Measurements from ENCODE around the gene KCNN3.

The KCNN3 gene

DNA sequence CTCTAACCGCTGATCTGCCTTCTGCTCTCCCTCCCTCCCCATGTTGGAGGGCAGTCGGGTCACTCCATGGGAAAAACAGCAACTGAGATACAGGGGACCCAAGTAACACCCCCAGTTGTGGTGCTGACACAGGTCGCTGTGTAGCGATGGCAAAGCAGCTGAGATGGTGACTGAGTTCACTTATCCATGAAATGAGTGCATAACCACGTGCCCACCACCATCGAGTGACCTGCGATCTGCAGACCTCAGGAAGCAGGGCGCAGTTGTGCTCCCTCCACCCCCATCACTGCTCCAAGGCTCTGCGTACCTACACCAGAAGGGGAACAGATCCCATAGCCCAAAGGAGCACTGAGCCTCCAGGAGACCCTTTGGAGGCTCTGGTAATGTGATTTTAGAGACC is 31.1 kb downstream of the KCNN3 start:
- no peak for DNase-seq

DNA sequence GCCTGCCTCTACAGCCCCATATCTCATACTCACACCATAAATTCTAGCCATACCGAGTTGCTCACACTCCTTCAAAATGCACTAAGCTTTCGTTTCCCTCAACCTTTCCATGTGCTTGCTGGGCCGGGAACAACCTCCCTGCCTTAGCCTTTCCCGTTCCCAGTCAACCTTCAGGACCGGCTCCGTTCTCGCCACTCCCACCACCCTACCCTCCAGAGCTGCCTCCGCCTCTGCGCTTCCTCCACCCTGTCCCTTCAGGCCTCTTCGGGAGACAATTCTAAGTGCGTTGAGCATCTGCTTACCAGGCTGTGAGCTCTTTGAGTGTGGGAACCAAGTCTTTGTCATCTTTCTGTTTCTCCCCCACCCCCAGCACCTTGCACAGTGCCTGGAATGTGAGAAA is 31.6 kb downstream of the KCNN3 start:
- no peak for DNase-seq

DNA sequence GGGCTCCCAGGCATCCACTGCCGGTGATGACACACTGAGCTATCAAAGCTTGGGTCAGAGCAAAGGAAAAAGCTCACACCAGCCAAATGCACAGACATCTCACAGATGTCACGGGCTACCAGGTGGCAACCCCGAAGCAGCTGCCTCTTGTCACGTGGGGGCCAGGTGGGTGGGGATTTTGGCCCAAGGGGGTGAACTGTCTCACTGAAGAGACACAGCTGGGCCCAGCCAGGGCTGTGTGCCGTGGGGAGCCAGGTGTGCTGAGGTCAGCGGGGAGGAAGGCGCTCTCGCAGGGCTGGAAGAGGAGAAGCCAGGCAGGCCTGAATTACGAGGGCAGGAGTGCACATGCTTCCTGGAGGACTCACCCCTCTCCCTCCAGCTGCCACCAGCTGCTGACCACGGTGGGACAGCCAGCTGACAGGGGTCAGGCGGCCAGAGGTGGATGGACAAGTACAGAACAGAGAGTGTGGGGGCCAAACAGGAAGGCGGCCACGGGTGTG is 32.4 kb downstream of the KCNN3 start:
- DNase-seq: no peak

DNA sequence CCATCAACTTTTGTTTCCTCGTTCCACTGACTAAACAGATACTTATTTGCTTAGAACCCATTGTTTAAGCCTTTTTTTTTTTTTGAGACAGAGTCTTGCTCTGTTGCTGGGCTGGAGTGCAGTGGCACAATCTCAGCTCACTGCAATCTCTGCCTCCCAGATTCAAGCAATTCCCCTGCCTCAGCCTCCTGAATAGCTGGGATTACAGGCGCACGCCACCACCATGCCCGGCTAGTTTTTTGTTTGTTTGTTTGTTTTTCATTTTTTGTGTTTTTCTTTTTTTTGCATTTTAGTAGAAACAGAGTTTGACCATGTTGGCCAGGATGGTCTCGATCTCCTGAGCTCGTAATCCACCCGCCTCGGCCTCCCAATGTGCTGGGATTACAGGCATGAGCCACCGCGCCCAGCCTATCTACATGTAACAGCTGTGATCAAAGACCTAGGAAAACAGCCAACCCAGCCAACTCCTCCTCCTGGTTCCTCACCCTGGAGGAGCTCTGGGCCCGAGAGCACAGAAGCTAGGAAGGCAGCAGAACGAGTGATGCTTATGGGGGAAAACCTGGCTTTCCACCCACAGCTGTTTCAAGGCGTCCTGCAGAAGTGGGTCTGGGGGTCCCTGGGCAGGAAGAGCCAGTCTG is 32.9 kb downstream of the KCNN3 start:
- no peak for DNase-seq

DNA sequence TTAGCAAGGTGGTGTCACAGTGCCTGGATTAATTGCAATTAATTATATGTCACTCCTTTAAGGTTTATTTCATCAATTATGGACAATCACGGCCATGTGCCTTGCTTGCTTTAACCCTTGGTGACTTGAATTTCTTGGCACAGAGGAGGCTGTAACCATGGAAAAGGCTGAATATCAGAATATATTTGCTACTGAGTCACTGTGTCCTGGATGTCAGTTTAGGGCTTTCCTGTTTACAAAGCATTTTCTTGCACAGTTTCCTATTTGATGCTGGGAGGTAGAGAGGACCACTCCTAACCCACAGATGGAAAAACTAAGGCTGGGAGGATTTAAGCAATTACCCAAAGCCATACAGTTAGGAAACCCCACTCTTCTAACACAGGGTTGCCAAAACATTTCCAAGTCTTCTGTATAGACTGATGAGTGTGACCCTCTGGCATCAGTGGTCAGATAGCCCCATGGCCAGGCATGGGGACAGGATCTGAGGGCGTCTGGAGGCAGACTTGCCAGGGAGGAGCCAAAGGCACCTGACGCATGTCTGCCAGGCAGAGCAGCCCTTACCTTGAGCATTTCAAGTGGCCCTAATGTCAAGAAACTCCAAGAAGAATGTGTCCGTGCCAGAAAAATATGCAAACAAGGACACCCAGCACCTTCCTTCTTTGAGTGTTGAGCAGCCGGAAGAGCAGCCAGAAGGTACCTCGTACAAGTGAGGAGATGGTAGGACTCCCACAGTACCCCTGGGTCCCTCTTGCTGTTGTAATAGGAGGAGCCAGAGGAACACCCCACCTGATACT is 34.4 kb downstream of the KCNN3 start:
- DNase-seq: no peak

DNA sequence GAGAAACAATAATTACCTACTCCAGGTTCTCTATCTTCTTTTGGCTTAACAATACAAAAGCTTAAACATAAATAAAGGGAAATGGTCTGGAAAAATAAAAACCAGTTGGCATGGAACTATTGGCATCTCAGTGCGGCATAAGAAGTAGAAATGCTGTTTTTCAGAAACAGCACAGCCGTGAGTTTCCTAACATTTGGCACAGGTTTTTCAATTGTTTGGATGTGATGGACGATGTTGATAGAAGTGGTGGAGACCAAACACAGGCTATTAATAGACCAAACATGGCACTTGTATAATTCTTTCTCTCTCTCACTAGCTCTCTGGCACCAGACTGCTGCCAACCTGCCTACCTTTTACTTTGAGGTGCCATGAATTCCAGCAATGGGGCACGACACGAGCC is 36.2 kb downstream of the KCNN3 start:
- DNase-seq: no peak

DNA sequence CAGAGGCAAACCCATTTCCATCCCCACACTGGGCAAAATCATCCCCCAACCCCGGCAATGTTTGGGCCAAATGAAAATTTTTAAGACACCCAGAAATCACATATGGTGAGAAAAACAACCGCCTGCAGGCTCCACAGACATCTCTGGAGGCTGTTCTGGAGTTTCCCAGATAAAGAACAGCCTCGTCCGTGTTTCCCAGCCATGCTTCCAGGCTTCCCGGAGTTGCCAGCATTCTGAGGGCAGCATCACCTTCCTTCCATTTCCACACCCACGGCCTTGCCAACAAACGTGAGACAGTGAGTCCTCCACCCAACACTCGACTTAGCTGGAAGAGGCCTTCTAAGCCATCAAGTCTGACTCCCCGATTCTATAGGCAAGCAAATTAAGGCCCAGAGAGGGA is 36.9 kb downstream of the KCNN3 start:
- DNase-seq: no peak

DNA sequence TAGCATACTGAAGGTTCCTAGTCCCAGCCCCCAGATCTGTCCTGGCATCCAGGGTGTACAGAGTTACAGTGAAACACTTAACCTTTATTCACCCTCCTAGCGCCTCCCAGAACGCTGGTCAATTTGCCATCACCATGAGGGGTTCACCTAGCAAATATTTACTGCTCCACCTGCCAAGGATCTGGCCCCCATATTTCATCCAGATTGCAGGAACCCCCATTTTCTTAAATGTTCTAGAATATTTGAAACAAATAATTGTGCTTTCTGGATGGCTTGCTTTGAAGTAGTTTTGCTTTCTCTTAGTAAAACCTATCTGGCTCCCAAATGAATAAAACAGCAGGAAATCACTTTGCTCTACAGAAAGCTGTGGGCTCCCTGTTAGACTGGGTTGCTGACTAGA is 37.7 kb downstream of the KCNN3 start:
- no peak for DNase-seq

DNA sequence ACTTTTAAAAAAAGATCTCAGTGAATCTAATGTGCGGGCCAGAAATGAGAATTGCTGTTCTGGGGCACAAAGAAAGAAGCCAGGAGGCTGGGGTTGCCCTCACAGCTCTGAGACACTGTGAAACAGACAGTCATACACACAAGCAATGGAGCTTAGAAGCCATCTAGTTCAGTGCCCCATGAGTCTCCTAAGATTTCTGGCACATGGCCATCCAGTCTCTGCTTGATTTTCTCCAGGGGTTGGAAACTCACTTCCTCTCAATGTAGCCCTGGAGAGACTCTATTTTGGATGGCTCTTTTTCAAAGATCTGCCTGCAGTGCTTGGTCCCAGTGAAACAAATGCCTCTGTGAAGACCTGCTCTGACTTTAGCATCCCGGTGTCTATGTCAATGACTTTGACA is 38.6 kb downstream of the KCNN3 start:
- no peak for DNase-seq

DNA sequence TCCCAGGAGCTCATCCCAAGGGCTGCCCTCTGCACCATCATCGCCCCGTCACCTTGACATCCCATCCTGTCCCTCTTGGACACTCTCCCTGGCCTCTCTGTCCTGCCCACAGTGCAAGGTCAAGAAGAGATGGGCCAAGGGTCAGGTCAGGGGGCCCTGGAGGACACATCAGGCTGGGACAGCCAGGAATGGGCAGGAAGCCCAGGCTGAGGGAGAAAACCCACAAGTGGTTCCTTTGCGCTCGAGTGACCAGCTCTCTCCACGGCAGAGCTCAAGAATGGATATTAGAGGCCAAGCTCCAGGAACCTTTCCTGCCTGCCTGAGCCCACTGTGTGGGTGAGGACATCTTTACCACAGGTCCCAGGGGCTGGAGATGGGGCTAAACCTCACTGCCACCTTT is 41.0 kb downstream of the KCNN3 start:
- no peak for DNase-seq

DNA sequence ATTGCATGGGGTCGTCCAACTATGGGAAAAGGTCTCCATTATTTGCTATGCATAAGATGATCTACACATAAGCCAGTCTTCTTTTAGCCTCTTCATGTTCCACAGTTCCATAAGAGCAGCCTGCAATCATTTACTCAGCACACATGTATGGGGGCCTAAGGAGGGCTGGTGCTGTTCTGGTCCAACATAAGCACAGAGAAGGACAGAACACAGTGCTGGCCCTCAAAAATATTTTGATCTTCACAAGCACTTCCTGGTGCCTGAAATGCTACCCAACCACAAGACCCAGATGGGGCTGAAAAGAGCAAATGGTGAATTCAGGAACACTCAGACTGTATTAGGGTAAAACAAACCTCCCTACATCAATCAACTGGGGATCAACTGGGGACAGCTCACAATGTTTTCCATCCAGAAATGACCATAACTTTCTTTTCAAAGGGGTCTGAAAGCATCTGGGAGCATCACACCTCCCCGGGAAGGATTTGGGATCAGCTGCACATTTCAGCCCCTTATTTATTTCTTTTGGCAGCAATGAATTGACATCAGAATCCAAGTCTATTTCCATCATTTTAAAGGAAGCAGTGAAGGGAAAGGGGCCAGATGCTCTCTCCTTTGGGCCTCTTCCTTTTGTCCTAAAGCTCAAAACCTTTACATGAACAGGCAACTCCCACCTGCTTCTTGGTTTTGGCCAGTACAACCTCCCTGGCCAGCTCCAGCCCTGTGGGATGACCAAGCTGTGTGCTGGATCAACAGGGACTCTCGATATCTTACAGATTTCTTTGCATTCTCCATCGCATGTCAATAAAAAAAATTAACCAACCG is 45.7 kb downstream of the KCNN3 start:
- DNase-seq: no peak

DNA sequence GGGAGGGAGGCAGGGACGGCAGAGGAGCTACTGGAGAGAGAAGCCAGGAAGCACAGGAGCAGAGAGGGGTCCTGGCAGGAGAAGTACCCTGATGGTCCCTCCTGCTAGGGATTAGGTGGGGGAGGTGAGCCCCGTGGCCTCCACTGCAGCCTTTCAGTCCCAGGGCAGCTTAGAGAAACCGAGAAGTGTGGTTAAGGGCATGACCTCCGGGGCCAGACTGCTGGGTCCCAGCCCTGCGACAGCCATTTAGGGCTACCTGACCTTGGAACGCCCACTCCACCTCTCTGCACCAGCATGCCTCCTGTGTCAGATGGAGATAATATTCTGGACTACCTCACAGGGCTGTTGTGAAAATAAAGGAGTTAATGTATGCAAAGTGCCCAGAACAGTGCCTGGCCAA is 47.4 kb downstream of the KCNN3 start:
- DNase-seq: no peak

DNA sequence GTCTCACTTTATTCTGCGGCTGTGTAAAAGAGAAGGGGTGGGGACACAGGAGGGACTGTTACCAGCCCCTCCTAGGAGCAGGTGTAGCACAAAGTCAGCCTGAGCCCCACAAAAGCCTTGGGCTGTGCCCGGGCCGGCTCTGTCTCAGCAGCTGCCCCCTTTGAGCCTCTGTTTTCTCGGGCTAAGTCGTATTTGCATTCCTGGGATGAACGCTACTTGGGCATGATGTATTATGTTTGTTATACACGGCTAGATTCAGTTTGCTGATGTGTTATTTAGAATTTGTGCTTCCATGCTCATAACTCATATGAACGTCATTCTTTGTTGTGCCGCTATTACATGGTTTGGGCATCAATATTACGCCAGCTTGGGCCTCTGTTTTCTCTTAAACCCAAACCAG is 47.8 kb downstream of the KCNN3 start:
- DNase-seq: no peak

DNA sequence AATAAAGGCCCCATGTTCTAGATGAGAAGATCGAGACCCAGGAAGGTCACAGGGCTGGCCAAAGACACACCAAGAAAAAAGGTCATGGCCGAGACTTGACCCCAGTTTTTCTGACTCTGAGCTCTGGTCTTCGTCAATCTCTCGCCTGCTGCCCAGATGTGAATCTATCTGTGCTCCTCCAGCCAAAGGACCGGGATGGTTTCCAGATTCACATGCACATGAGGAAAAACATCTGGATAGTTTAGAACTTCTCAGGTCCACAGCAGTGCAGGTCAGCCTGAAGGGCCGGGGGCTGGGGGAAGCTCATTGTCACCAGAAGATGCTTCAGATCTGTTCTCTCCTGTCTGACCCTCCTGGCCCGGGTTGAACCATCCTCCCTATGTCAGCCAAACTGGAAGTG is 49.0 kb downstream of the KCNN3 start:
- no peak for DNase-seq

DNA sequence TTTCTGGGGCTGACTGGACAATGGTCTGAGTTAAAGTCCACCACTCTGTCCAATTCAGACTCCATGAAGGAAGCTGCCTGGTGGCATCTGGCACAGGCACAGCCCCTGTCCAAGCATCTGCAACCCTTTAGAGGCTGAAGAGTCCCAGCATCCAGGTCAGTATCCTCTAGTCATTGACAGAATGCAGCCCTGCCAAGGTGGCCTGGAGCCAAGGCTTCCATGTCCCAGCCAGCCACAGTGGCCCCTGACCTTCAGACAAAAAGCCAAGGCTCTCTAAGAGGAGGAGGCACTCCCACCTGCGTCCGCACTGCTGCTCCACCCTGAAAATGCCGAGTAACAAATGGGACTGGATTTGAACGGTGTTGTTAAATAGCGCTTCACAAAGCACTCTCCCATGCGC is 49.4 kb downstream of the KCNN3 start:
- no peak for DNase-seq

DNA sequence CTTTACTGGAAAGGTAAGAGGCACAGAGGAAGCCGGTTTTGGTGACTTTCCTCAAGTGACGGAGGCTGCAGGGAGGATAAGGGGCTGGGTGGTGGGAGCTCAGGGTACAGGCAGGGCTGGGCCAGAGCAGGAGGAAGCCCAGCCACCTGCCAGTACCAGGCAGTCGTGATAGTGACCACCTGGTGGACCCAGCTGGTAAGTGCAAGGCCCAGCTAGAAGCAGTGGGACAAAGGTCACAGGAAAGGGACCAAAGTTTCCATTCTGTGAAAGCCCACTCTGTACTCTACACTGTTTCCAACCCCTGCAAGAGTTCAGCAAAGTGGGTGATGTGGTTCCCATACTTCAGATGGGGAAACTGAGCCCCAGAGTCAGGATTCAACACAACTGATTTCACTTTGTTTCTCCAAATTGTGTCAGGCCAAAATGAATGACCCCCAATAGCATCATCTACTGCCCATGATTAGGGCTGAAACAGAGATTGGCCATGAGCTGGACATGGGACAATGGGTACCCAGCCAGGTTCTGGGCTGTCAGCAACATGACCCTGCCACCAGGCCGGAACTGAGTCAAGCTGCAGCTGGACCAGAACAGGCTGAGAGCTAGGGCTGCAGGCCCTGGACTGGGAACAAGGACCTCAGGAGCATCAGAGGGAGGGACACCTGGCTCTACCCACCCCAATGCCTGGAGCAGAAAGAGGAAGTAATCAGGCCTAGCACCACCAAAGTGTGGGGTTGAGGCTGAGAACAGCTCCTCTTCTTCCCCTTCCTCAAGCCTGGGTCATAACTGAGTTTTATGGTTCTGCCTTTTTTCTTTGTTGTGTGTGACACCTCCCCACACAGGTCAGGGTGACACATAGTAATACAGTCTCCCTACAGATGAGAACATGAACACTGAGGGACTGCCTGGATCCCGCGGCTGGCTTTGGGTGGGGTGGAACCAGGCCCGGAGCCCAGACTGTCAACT is 50.2 kb downstream of the KCNN3 start:
- peak; percentile 19 for DNase-seq

DNA sequence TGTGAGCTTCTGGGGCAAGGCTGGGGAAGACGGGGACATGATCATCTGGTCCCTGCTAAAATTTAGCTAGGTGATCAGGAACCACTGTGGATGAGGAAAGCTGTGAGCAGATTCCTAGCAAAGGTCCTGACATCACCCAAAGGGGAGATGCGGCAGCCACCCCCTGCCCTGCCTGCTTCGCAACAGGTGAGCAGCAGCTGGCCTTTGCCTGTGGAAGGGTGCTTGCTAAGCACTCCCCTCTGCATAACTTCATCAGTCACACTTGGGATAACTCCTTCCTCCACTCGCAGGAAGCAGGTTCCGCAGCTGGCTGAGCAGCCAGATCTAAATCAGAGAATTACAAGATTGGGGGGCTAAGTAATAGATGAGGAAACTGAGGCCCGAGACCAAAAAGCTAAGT is 51.2 kb downstream of the KCNN3 start:
- no peak for DNase-seq

DNA sequence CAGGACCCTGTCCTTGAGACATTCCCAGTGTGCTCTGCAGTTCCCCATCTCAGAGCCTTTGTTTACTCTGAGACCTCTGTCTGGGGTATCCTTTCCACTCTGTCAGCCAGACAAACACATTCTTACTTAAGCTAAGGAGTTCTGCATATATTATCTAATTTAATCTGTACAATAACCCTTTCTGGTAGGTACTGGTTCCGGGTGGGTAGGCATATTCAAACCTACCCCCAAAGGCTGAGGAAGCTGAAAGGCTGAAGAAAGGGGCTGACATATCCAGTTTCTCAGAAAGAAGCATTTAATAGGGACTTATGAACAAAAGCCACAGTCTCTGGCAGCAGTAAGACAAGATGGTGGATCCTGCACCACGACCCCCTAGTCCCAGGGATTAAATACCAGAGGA is 53.1 kb downstream of the KCNN3 start:
- DNase-seq: no peak

DNA sequence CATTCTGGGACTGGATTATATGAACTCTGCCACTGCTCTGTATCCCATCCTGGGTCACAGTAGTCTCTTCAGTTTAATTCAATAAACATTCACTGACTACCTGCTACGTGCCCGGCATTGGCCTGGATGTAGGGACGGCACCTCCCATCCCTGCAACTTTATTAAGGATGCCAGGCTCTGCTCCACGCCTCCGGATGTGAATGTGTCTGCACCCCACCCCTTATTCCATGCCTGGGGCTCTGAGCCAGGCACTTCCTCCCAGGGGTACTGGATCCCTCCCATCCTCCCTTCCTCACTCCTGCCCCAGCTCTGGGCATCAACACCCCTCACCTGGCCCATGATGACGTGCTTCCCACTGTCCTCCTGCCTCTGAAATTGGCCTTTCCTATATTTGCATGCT is 53.7 kb downstream of the KCNN3 start:
- DNase-seq: no peak

DNA sequence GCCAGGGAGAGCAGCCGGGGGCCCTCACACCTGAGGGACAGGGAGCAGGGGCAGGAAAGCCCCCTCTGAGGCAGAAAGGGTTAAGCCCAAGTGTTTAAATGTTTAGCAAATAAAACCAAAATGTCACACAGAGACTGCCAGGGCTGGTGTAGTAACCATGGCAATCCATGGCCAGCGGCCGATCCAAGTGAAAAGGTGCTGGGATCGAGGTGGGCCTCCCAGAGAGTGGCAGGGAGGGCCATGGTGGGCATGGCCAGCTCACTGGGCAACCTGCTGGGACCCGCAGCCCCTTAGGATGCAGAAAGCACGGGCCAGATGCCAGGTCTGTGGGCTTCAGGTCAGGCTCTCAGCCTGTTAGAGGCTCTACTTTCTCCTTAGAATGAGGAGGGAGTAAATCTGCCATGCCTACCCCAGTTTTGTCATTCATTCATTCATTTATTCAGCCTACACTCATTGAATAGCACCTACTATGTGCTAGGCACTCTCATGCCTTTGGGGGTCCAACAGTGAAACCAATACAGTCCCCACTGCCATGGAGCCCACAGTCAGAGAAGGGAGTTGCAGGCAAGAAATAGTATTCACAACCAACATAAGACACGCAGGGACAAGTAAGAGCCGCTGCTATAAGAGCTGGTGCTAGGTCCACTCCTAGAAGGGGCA is 56.1 kb downstream of the KCNN3 start:
- DNase-seq: no peak

DNA sequence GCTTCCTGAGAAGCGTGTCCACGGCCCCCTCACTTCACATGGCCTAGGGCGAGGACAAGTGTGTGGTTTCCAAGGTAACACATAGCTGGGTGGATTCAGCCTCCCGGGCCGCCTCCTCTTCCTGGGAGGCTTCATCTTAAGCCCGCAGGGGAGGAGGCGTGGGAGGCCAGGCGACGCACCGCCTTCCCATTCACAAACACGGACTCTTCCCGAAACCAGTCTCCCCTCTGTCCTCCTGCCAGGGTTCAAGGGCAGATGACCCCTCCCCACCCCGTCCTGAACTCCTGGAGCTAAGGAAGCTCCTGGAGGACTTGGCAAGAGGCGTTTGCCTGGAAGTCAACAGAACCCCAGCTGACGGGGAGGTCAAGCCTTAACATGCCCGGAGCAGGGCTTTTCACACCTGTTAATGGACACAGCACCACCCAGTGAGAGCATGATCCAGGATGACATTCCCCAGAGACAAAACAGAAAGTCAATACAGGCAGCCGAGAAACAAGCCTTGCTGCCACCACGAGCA is 56.7 kb downstream of the KCNN3 start:
- no peak for DNase-seq

DNA sequence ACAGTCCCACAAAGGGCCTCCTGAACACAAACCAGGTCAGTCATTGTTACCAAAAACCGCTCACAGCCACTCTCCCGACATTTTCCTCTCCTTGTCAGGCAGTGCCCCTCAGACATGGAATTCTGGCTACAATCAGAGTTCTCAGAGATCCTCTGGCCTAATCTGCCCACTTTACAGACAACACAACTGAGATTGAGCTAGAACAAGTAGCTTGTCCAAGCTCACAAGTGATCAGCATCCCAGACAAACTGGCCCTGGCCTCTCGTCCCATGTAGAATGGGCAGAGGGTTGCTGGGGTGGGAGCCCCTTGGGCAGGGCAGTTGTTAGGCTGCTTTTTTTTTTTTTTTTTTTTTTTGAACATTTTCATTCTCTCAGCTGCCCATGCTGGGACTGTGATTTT is 57.2 kb downstream of the KCNN3 start:
- DNase-seq: no peak

All from stimulated activated CD4-positive, alpha-beta T cell treated with anti-CD3 and anti-CD28 coated beads, Interleukin-4, amount 100 ng/mL, for 1 hour (primary cell).